Endothelial cell of umbilical vein (primary cell): ENCODE data around the gene DHRS4. TPM values are rescaled to one million over a fixed set of nuclear protein-coding genes. Genes with fewer than 3 reads are reported as not detected.
"Not testable (repeated sequence)": the region's sequence is repeated elsewhere in the genome, so short reads cannot be mapped to it uniquely, and the experiment has no call there.

Experiments
- BruUV-seq: library from RNA; stranded (reverse); fragments of 400-500 nt; replicated peaks from 2 replicates; lab custom pipeline; 2021; lab: Mats Ljungman, UMichigan
- CTCF ChIA-PET: fragments of 300-600, 350-600 bp; sonication (Branson Sonifier 250); formaldehyde crosslinking; loops from one replicate; lab custom pipeline; 2021; ENCODE audit warnings: antibody characterized with exemption, inconsistent platforms; lab: Charles Lee
- POLR2A ChIA-PET: fragments of 300-600, 350-600 bp; sonication (Branson Sonifier 250); formaldehyde crosslinking; loops from one replicate; lab custom pipeline; 2021; ENCODE audit warnings: antibody characterized with exemption, inconsistent platforms; lab: Charles Lee
- DNase-seq: peaks from one replicate; pipeline ENCODE4 v3.0.0-alpha.2; 2011; ENCODE audit warnings: low read depth, low spot score
- FAIRE-seq: peaks from 2 replicates; lab custom pipeline; 2011; peaks lifted over from hg19 to GRCh38; lab: Jason Lieb, UNC
- H2AFZ ChIP-seq: 2 replicates; pipeline ENCODE4 v1.6.0; 2012; ENCODE audit warnings: low read depth, low read length, control low read depth, inconsistent platforms
- H3K27ac ChIP-seq: 2 replicates; pipeline ENCODE4 v1.5.1; 2011; ENCODE audit warnings: low read depth, mild to moderate bottlenecking, control low read depth, low read length, moderate library complexity; ENCODE audit not compliant: insufficient read depth
- H3K27me3 ChIP-seq, 2 experiments: 2 replicates each; pipeline versions ENCODE4 v1.6.0 to v1.6.1; 2011; ENCODE audit warnings: low read length in 2 of 2, mixed read lengths in 1 of 2; ENCODE audit not compliant: control insufficient read depth in 2 of 2, insufficient read depth in 2 of 2
- H3K36me3 ChIP-seq, 2 experiments: 2 replicates in 1 of 2; 3 replicates in 1 of 2; pipeline ENCODE4 v1.5.1; 2011; ENCODE audit warnings: low read length in 2 of 2, mild to moderate bottlenecking in 1 of 2, moderate library complexity in 1 of 2; ENCODE audit not compliant: control insufficient read depth in 2 of 2, insufficient read depth in 2 of 2; ENCODE audit errors: extremely low read depth in 1 of 2
- H3K4me1 ChIP-seq: 3 replicates; pipeline ENCODE4 v1.5.1; 2011; ENCODE audit warnings: mild to moderate bottlenecking, low read length; ENCODE audit not compliant: control insufficient read depth, insufficient read depth; ENCODE audit errors: extremely low read depth
- H3K4me2 ChIP-seq: 2 replicates; pipeline ENCODE4 v1.6.1; 2011; ENCODE audit warnings: low read length, control low read depth, mixed read lengths; ENCODE audit not compliant: insufficient read depth
- H3K4me3 ChIP-seq, 3 experiments: fragments of 200-600 bp in 1 of 3; sonication (generic), shearing (Covaris generic) in 1 of 3; replicated peaks in 1 of 3; 2 replicates each; pipeline ENCODE4 v1.5.1; 2011 to 2016; ENCODE audit warnings: control low read depth in 3 of 3, low read length in 3 of 3, mild to moderate bottlenecking in 2 of 3, inconsistent platforms in 1 of 3, low read depth in 1 of 3, moderate library complexity in 1 of 3; ENCODE audit not compliant: insufficient read depth in 1 of 3
- H3K79me2 ChIP-seq: 2 replicates; pipeline ENCODE4 v1.6.0; 2012; ENCODE audit warnings: low read length, inconsistent platforms; ENCODE audit not compliant: control insufficient read depth, insufficient read depth
- H3K9ac ChIP-seq: replicated peaks from 2 replicates; pipeline ENCODE3; 2011; ENCODE audit warnings: low read length, control low read depth; ENCODE audit not compliant: insufficient read depth; ENCODE audit errors: extremely low read depth
- H3K9me1 ChIP-seq: replicated peaks from 3 replicates; pipeline ENCODE4 v1.6.0; 2011; ENCODE audit warnings: mild to moderate bottlenecking, low read length; ENCODE audit not compliant: control insufficient read depth, insufficient read depth; ENCODE audit errors: extremely low read depth
- H3K9me3 ChIP-seq: replicated peaks from 2 replicates; pipeline ENCODE4 v1.5.1; 2012; ENCODE audit warnings: low read length, inconsistent platforms; ENCODE audit not compliant: control insufficient read depth, insufficient read depth
- H4K20me1 ChIP-seq: replicated peaks from 2 replicates; pipeline ENCODE3; 2011; ENCODE audit warnings: mild to moderate bottlenecking, low read length; ENCODE audit not compliant: control insufficient read depth, insufficient read depth; ENCODE audit errors: extremely low read depth
- CTCF ChIP-seq, 2 donors: IDR thresholded peaks; 1 replicate in 1 of 2; 2 replicates in 1 of 2; pipeline ENCODE4 v1.5.1; 2011; ENCODE audit warnings: low read length in 2 of 2, mild to moderate bottlenecking in 2 of 2, moderate library complexity in 2 of 2, control low read depth in 1 of 2, inconsistent platforms in 1 of 2, low read depth in 1 of 2; ENCODE audit not compliant: insufficient read depth in 1 of 2; ENCODE audit errors: extremely low read depth in 1 of 2
- EZH2 ChIP-seq: IDR thresholded peaks from 2 replicates; pipeline ENCODE4 v1.6.1; 2012; ENCODE audit warnings: borderline replicate concordance, low read depth, mild to moderate bottlenecking, moderate library complexity, low read length, inconsistent platforms; ENCODE audit not compliant: severe bottlenecking
- FOS ChIP-seq: IDR thresholded peaks from 2 replicates; pipeline ENCODE4 v1.6.1; 2011; ENCODE audit warnings: mild to moderate bottlenecking, low read length, moderate library complexity, borderline replicate concordance; ENCODE audit not compliant: insufficient read depth
- GATA2 ChIP-seq: IDR thresholded peaks from 2 replicates; pipeline ENCODE4 v1.7.0; 2011; ENCODE audit warnings: low read depth, mild to moderate bottlenecking, moderate library complexity, mixed read lengths, low read length; ENCODE audit not compliant: insufficient read length, insufficient read depth
- JUN ChIP-seq: IDR thresholded peaks from 2 replicates; pipeline ENCODE4 v1.6.1; 2011; ENCODE audit warnings: borderline replicate concordance, low read depth; ENCODE audit not compliant: insufficient read length, insufficient read depth
- MAX ChIP-seq: IDR thresholded peaks from 2 replicates; pipeline ENCODE4 v1.6.1; 2011; ENCODE audit not compliant: insufficient read depth, insufficient read length
- MYC ChIP-seq: IDR thresholded peaks from one replicate; pipeline ENCODE4 v1.6.1; 2011; ENCODE audit warnings: mild to moderate bottlenecking, low read depth, low read length
- POLR2A ChIP-seq: IDR thresholded peaks from 2 replicates; pipeline ENCODE4 v1.6.1; 2012; ENCODE audit warnings: low read depth, mild to moderate bottlenecking, control low read depth, low read length
- POLR2AphosphoS5 ChIP-seq: IDR thresholded peaks from 2 replicates; pipeline ENCODE4 v1.6.1; 2012; ENCODE audit warnings: low read depth, mild to moderate bottlenecking, control low read depth, low read length, moderate library complexity; ENCODE audit not compliant: insufficient read depth
- dilution Hi-C: fragments of 300-500 bp; cut with MboI; formaldehyde crosslinking; loops from one replicate; pipeline ENCODE4 v1.15.0; 2019; ENCODE audit warnings: low sequenced_read_pairs; ENCODE audit not compliant: extremely low pct_ligation_motif_present
- intact Hi-C: fragments of 100-400 bp; cut with micrococcal nuclease; formaldehyde crosslinking; loops from one replicate; pipeline ENCODE4 v1.10.0; 2022
- polyA plus RNA-seq, 4 experiments: library from polyadenylated mRNA; depleted of rRNA in 3 of 4; stranded (reverse) in 3 of 4; unstranded in 1 of 4; fragments of >200 nt; gene quantifications; 2 replicates each; pipeline versions ENCODE4 v1.2.1 to v1.2.3, GENCODE V29; 2011 to 2012; ENCODE audit warnings: missing spikeins in 1 of 4
- total RNA-seq: library from RNA; stranded (reverse); gene quantifications from 2 replicates; pipeline ENCODE4 v1.2.3, GENCODE V29; 2021

Gene DHRS4
- total and polyA plus RNA-seq, 2 donors (not counting 3 experiments of a cell fraction or from before 2014, with no cell fraction given): 19.2 to 32.0 TPM

- Histone ChIP-seq H3K36me3 (no peaks in the 10 kb centered on the region), H3K4me3 (no peak overlapping the region), H3K9me1 (no peaks in the 10 kb centered on the region), H3K79me2 (no peaks in the 10 kb centered on the region), H3K4me1 (peaks cover 3% of the 10 kb centered on the region), H3K9me3 (no peaks in the 10 kb centered on the region), H3K27me3 (peaks cover 0 to 2% of the 10 kb centered on the region in 2 experiments), H3K27ac (no peak overlapping the region), H2AFZ (no peak overlapping the region), H3K4me2 (no peak overlapping the region), H4K20me1 (no peaks in the 10 kb centered on the region), H3K9ac (no peak overlapping the region)
- BruUV-seq: no TSS peak
- ChIA-PET POLR2A (no interaction called here), CTCF (no interaction called here)
- intact Hi-C loops (no loop called here), dilution Hi-C loops (no loop called here)
- no peak for TF ChIP-seq CTCF (IDR thresholded peaks at IDR 0.05; ENCODE audit: extremely low read depth in 1 of 2, insufficient read depth in 1 of 2, low read depth in 1 of 2, low read length in 2 of 2)
- TF ChIP-seq POLR2AphosphoS5: no peak
- no peak for TF ChIP-seq FOS
- no peak for TF ChIP-seq JUN
- TF ChIP-seq MYC: no peak
- no peak for TF ChIP-seq EZH2
- no peak for TF ChIP-seq GATA2
- no peak for TF ChIP-seq MAX
- TF ChIP-seq POLR2A: no peak
- FAIRE-seq (no peak), DNase-seq (no peak)
These were observed 57.5 kb downstream of the DHRS4 start for GRCh38 chr14:24011051-24011450.

GRCh38 chr14:24012726-24013273 is 59.2 kb downstream of the DHRS4 start:
- intact Hi-C loops, H3K9me3 ChIP-seq, dilution Hi-C loops, BruUV-seq, H4K20me1 ChIP-seq, H3K27me3 ChIP-seq, H2AFZ ChIP-seq, H3K36me3 ChIP-seq, H3K4me1 ChIP-seq, H3K27ac ChIP-seq, H3K9ac ChIP-seq, H3K9me1 ChIP-seq, POLR2A ChIA-PET, H3K4me3 ChIP-seq, H3K4me2 ChIP-seq, FAIRE-seq, H3K79me2 ChIP-seq: not testable (repeated sequence)
- CTCF ChIA-PET: interaction anchor here (0.8 to 1.0 kb wide), 3 partner anchors 46 to 285 kb away, joined by 3 to 4 read pairs (median 3); no protein-coding TSS in a partner anchor
- DNase-seq: peak; percentile 28
